Keratinocyte (primary cell): ENCODE data around the gene HS3ST3A1.

ENCODE experiments used
- CTCF ChIP-seq, 3 experiments: IDR thresholded peaks in 1 of 3; conservative IDR thresholded peaks in 1 of 3; optimal IDR thresholded peaks in 1 of 3; 2 replicates in 2 of 3; 3 replicates in 1 of 3; pipeline versions ENCODE3 to v1.5.1; 2011; ENCODE audit warnings: low read length in 3 of 3, mild to moderate bottlenecking in 3 of 3, moderate library complexity in 2 of 3, control low read depth in 1 of 3, inconsistent platforms in 1 of 3; ENCODE audit not compliant: insufficient read depth in 2 of 3; ENCODE audit errors: extremely low read depth in 1 of 3
- EZH2 ChIP-seq: IDR thresholded peaks from one replicate; pipeline ENCODE4 v1.6.1; 2012; ENCODE audit warnings: inconsistent platforms, mild to moderate bottlenecking, low read length, moderate library complexity

- TF ChIP-seq CTCF (optimal IDR thresholded peaks at IDR 0.05 in 1 of 3, IDR thresholded peaks at IDR 0.05 in 1 of 3, conservative IDR thresholded peaks at IDR 0.05 in 1 of 3; ENCODE audit: extremely low read depth in 1 of 3, insufficient read depth in 2 of 3, low read length in 3 of 3) (no peak), EZH2 (no peak)
Observed at GRCh38 chr17:13518261-13519000, 83.3 kb downstream of the HS3ST3A1 start.
